ENCODE measurements around the gene GAL3ST2.
"Not testable (repeated sequence)": the region's sequence is repeated elsewhere in the genome, so short reads cannot be mapped to it uniquely, and the experiment has no call there.

The GAL3ST2 gene

DNA sequence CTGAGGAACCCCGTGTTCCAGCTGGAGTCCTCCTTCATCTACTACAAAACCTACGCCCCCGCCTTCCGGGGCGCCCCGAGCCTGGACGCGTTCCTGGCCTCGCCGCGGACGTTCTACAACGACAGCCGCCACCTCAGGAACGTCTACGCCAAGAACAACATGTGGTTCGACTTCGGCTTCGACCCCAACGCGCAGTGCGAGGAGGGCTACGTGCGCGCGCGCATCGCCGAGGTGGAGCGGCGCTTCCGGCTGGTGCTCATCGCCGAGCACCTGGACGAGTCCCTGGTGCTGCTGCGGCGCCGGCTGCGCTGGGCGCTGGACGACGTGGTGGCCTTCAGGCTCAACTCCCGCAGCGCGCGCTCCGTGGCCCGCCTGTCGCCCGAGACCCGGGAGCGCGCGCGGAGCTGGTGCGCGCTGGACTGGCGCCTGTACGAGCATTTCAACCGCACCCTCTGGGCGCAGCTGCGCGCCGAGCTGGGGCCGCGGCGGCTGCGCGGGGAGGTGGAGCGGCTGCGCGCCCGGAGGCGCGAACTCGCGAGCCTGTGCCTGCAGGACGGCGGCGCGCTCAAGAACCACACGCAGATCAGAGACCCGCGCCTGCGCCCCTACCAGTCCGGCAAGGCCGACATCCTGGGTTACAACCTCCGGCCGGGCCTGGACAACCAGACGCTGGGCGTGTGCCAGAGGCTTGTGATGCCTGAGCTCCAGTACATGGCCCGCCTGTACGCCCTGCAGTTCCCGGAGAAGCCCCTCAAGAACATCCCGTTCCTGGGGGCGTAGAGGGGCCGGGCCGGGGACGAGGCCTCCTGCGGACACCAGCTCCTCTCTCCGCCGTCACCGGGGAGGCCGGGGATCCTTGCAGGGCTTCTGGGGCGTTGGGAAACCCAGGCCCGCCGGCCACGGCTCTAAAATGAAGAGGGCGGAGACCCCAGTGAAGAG lies 27.0 kb downstream of the GAL3ST2 start:
- peaks cover 39% of the 10 kb centered on the region for H3K27me3 Mint-ChIP-seq
- peak; percentile 48 to 61 for DNase-seq

GRCh38 chr2:241804326-241805229 lies 28.0 kb downstream of the GAL3ST2 start:
- peaks cover 48% of the 10 kb centered on the region for H3K27me3 Mint-ChIP-seq
- ATAC-seq (peak; percentile 47), DNase-seq (peak; percentile 36 to 48)
- peaks cover 31% of the 10 kb centered on the region for H3K4me1 Mint-ChIP-seq
- no peak overlapping the region for H3K27ac Mint-ChIP-seq
- peak overlapping the region; percentile 70 to 81 for H3K4me3 Mint-ChIP-seq
- H3K9me3 Mint-ChIP-seq = no peaks in the 10 kb centered on the region

More for the DNA sequence above, 27.0 kb downstream of the GAL3ST2 start:
- Mint-ChIP-seq H3K4me1 (peaks cover 23% of the 10 kb centered on the region), H3K4me3 (peak overlapping the region; percentile 75 to 81), H3K27ac (no peak overlapping the region), H3K9me3 (no peaks in the 10 kb centered on the region)
- peak; percentile 66 for ATAC-seq

DNA sequence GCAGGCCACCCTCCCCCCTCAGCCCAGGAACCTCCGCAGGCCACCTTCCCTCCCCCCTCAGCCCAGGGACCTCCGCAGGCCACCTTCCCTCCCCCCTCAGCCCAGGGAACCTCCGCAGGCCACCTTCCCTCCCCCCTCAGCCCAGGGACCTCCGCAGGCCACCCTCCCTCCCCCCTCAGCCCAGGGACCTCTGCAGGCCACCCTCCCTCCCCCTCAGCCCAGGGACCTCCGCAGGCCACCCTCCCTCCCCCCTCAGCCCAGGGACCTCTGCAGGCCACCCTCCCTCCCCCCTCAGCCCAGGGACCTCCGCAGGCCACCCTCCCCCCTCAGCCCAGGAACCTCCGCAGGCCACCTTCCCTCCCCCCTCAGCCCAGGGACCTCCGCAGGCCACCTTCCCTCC lies 29.6 kb downstream of the GAL3ST2 start:
- H3K4me1 Mint-ChIP-seq = peaks cover 41% of the 10 kb centered on the region
- not testable (repeated sequence) for H3K4me3 Mint-ChIP-seq, H3K27ac Mint-ChIP-seq, DNase-seq, H3K9me3 Mint-ChIP-seq, ATAC-seq
- H3K27me3 Mint-ChIP-seq = peaks cover 45% of the 10 kb centered on the region

DNA sequence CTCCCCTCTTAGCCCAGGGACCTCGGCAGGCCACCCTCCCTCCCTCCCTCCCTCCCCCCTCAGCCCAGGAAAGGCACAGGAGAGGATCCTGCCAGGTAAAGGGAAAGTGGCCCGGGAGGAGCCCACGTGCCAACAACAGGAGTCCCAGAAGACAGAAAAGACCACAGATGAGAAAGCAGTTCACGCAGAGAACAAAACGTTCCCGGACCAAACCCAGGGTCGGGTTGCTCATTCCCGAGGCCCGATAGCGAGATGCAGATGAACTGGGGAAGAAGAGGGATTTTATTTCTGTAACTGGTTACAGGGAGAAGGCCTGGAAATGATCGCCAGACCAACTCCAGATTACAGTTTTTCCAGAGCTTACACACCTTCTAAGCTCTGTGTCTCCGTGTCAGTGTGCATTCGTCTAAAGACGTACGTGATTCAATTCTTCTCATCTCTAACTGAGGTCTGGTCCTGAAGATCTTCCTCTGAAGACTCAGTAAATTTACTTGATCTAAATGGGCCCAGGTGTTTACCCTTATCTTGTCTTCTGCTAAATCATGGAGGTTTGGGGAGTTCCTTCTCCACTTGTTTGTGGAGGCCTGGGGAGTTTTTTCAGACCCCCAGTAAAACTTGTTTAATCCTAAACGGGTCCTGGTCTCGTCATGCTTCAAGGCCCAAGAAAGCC lies 31.6 kb downstream of the GAL3ST2 start:
- DNase-seq (no peak), ATAC-seq (no peak)
- H3K27ac Mint-ChIP-seq = no peak overlapping the region
- H3K4me3 Mint-ChIP-seq = no peak overlapping the region
- H3K9me3 Mint-ChIP-seq = no peaks in the 10 kb centered on the region
- peaks cover 39% of the 10 kb centered on the region for H3K4me1 Mint-ChIP-seq
- peaks cover 33% of the 10 kb centered on the region for H3K27me3 Mint-ChIP-seq

DNA sequence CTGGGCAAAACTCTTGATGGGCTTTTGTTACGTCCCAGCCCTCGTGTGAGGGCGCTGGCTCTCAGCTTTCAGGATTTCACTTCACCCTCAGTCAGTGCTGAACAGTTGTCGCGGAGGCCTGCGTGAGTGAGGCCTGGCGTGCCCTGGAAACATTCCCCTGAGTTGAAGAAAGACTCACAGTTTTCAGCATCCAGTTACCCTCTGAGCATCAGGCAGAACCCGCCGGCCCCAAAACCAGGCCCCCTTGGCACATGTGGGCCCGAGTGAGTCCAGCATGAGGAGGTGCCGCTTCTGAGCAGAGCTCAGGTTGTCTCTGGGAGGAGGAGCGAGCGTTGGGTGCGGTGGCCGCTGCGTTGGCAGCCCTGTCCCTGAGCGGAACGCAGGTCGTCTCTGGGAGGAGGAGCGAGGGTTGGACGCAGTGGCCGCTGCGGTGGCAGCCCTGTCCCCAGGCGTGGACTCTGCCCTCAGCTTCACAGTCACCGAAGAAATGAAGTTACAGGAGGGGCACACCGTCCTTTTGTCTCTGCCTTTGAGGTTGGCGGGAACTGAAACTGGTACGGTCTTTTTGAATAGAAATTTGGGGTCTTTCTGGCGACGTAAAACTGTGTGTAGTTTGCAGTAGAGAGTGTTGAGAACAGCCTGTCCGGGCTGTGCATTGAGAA lies 32.2 kb downstream of the GAL3ST2 start, which contains the start of gene NEU4:
Gene NEU4, plus strand, starts transcription at position 473 of the 662 bp plus-strand sequence. CDS start 5,292 bp downstream, outside the sequence.
- Mint-ChIP-seq H3K27me3 (peaks cover 35% of the 10 kb centered on the region), H3K4me1 (peaks cover 41% of the 10 kb centered on the region), H3K9me3 (no peaks in the 10 kb centered on the region), H3K4me3 (no peak within 1 kb of the TSS), H3K27ac (no peak within 1 kb of the TSS)
- ATAC-seq (no peak), DNase-seq (no peak)

DNA sequence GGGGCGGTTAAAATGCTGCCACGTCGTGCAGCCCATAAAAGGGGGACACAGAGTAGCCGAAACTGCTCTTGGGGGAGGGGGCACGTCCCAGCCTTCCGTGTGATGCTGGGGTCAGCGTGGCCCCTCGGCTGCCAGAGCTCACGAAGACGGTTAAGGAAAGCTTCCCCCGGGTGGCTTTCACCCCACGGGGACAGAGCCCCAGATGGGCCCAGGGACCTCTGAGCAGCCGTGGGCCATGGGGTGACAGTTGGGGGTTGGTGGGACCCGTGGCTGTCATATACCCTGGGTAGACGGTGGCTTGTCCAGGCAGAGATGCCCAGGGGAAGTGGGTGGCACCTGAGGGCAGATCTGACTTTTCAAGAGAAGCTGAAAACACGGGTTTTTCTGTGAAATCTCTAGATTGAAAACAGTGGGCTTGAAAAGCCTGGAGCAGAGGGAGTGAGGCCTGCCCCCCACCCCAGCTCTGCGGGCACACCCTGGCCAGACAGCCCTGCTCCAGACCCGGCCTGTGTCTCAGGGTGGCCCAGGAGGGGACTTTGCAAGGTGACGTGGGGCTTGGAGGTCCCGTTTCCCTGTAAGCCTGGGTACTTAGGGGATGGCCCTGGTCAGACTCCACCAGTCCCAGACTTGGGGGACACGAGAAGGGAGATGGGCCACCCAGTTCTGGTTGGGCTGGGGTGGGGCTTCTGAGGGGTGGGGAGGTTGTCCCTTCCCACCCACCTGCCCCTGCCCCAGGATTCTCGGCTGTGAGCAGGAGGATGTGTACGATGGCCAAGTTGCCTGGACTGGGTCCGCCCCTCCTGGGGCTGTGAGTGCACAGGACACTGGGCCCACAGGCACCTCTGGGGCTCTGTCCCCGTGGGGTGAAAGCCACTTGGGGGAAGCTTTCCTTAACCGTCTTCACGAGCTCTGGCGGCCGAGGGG lies 33.0 kb downstream of the GAL3ST2 start:
- H3K27me3 Mint-ChIP-seq = peaks cover 37% of the 10 kb centered on the region
- H3K27ac Mint-ChIP-seq = no peak overlapping the region
- ATAC-seq (no peak), DNase-seq (no peak)
- H3K4me3 Mint-ChIP-seq = no peak overlapping the region
- peaks cover 39% of the 10 kb centered on the region for H3K4me1 Mint-ChIP-seq
- H3K9me3 Mint-ChIP-seq = no peaks in the 10 kb centered on the region

DNA sequence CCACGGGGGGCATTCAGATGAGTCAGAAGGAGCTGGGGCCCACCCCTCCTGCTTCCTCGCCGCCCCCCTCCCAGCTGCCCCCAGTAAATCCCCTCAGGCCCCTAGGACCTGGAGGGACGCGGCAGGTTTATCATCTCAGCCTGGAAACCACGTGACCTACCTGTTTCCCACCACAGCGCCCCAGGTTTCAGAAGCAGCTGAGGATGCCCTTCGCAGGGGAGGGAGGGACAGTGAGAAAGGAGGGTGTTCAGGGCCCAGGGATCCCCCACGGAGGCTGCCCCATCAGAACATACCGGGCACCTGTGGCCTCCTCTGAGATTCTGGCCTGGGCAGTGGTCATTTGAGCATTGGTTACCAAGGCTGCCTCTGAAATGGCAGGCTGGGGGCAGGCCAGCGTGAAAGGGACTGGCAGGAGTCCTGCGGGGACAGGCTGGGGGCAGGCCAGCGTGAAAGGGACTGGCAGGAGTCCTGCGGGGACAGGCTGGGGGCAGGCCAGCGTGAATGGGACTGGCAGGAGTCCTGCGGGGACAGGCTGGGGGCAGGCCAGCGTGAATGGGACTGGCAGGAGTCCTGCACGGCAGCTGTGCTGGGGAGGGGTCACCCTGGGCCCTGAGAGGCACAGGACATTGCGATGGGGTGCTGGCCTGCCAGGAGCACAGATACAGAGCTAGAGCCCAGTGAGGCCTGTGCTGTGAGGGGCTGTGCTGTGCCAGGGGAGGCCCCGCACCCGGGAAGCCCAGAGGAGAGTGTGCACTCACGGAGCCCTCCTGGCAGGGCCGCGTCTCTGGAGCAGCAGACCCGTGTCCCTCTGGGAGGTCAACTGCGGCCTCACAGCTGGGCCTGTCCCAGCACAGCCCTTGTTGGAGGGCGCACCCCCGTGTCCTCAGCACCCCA lies 33.9 kb downstream of the GAL3ST2 start:
- peaks cover 34% of the 10 kb centered on the region for H3K4me1 Mint-ChIP-seq
- DNase-seq = no peak
- ATAC-seq = no peak
- no peak overlapping the region for H3K27ac Mint-ChIP-seq
- no peaks in the 10 kb centered on the region for H3K9me3 Mint-ChIP-seq
- H3K4me3 Mint-ChIP-seq = no peak overlapping the region
- H3K27me3 Mint-ChIP-seq = peaks cover 43% of the 10 kb centered on the region

GRCh38 chr2:241811201-241811951 lies 34.8 kb downstream of the GAL3ST2 start:
- Mint-ChIP-seq H3K9me3 (no peaks in the 10 kb centered on the region), H3K27ac (no peak overlapping the region), H3K4me1 (peaks cover 34% of the 10 kb centered on the region), H3K4me3 (no peak overlapping the region), H3K27me3 (peaks cover 46% of the 10 kb centered on the region)
- ATAC-seq (peak; percentile 35), DNase-seq (no peak)

- DNase-seq = no peak
These were observed 35.5 kb downstream of the GAL3ST2 start for GRCh38 chr2:241811952-241812729.

GRCh38 chr2:241812730-241813643 lies 36.4 kb downstream of the GAL3ST2 start:
- H3K4me3 Mint-ChIP-seq = no peak overlapping the region

More at GRCh38 chr2:241811952-241812729, 35.5 kb downstream of the GAL3ST2 start:
- Mint-ChIP-seq H3K9me3 (no peaks in the 10 kb centered on the region), H3K4me3 (no peak overlapping the region), H3K27me3 (peaks cover 46% of the 10 kb centered on the region), H3K27ac (no peak overlapping the region), H3K4me1 (peaks cover 37% of the 10 kb centered on the region)
- no peak for ATAC-seq

More at GRCh38 chr2:241812730-241813643, 36.4 kb downstream of the GAL3ST2 start:
- H3K9me3 Mint-ChIP-seq = no peaks in the 10 kb centered on the region
- no peak for DNase-seq
- H3K27me3 Mint-ChIP-seq = peaks cover 54% of the 10 kb centered on the region
- H3K27ac Mint-ChIP-seq = no peak overlapping the region
- no peak for ATAC-seq
- H3K4me1 Mint-ChIP-seq = peaks cover 44% of the 10 kb centered on the region
